Activated CD8-positive, alpha-beta memory T cell treated with anti-CD3 and anti-CD28 coated beads for 4 hours (primary cell): Measurements from ENCODE around the gene AQP6.

Experiments
- DNase-seq, 2 donors: peaks; one replicate each; pipeline ENCODE4 v3.0.0-alpha.2; 2020; ENCODE audit warnings: low read depth in 2 of 2

The AQP6 gene

GRCh38 chr12:49942921-49943624 lies 29.7 kb upstream of the AQP6 start:
- no peak for DNase-seq

- no peak for DNase-seq
Measured at GRCh38 chr12:49943625-49943960, 29.2 kb upstream of the AQP6 start.

GRCh38 chr12:49944046-49944445 lies 28.7 kb upstream of the AQP6 start:
- no peak for DNase-seq

GRCh38 chr12:49944718-49945117 lies 28.0 kb upstream of the AQP6 start:
- no peak for DNase-seq

GRCh38 chr12:49945394-49946080 lies 27.2 kb upstream of the AQP6 start:
- peak; percentile 74 to 76 for DNase-seq

- DNase-seq: no peak
Measured at GRCh38 chr12:49946086-49946485, 26.7 kb upstream of the AQP6 start.

- no peak for DNase-seq
Measured at GRCh38 chr12:49946497-49946896, 26.2 kb upstream of the AQP6 start.

- DNase-seq: no peak
Measured at GRCh38 chr12:49947593-49948226, 25.0 kb upstream of the AQP6 start.

GRCh38 chr12:49948866-49949845 lies 23.6 kb upstream of the AQP6 start:
- DNase-seq: no peak

GRCh38 chr12:49949866-49950265 lies 22.9 kb upstream of the AQP6 start:
- no peak for DNase-seq

GRCh38 chr12:49950273-49951251 lies 22.2 kb upstream of the AQP6 start, which contains the start of gene AQP2:
Gene AQP2, plus strand, starts transcription at chr12:49950737. Its CDS starts 94 bp downstream, at chr12:49950831.
- no peak for DNase-seq

GRCh38 chr12:49951411-49952240 lies 21.1 kb upstream of the AQP6 start:
- DNase-seq: no peak

- DNase-seq: no peak
Measured at GRCh38 chr12:49952391-49953055, 20.2 kb upstream of the AQP6 start.

GRCh38 chr12:49953151-49953550 lies 19.6 kb upstream of the AQP6 start:
- no peak for DNase-seq

- no peak for DNase-seq
Measured at GRCh38 chr12:49953961-49954846, 18.5 kb upstream of the AQP6 start.

- no peak for DNase-seq
Measured at GRCh38 chr12:49954863-49955830, 17.6 kb upstream of the AQP6 start.
